Loucy (cell line): ENCODE measurements around the gene MRPL28.

Experiments used
- H2AFZ ChIP-seq: fragments of 200-600 bp; sonication (generic); 2 replicates; pipeline ENCODE4 v1.6.0; 2016; ENCODE audit warnings: antibody characterized with exemption, mild to moderate bottlenecking, low read length, moderate library complexity
- H3F3A ChIP-seq: fragments of 200-600 bp; 2 replicates; pipeline ENCODE4 v1.6.0; 2016; ENCODE audit warnings: antibody characterized with exemption, low read depth, mild to moderate bottlenecking
- H3K27me3 ChIP-seq: fragments of 200-600 bp; sonication (generic); 2 replicates; pipeline ENCODE4 v1.6.1; 2014; ENCODE audit warnings: low read length, mild to moderate bottlenecking; ENCODE audit not compliant: insufficient read depth, poor library complexity, severe bottlenecking
- H3K36me3 ChIP-seq: fragments of 200-600 bp; sonication (generic); 2 replicates; pipeline ENCODE4 v1.6.1; 2016; ENCODE audit warnings: low read length; ENCODE audit not compliant: insufficient read depth
- H3K4me1 ChIP-seq: fragments of 200-600 bp; sonication (generic); 2 replicates; pipeline ENCODE4 v1.5.1; 2014; ENCODE audit warnings: low read length, mild to moderate bottlenecking; ENCODE audit not compliant: insufficient read depth, poor library complexity, severe bottlenecking
- H3K4me2 ChIP-seq: fragments of 200-600 bp; sonication (generic); 2 replicates; pipeline ENCODE4 v1.6.0; 2014; ENCODE audit warnings: antibody characterized with exemption, low read length, low read depth, mild to moderate bottlenecking; ENCODE audit not compliant: poor library complexity, severe bottlenecking
- H3K4me3 ChIP-seq: fragments of 200-600 bp; sonication (generic); 2 replicates; pipeline ENCODE4 v1.5.1; 2014; ENCODE audit warnings: low read length, mild to moderate bottlenecking, mixed read lengths; ENCODE audit not compliant: poor library complexity, severe bottlenecking
- H3K79me2 ChIP-seq: fragments of 200-600 bp; sonication (generic); 2 replicates; pipeline ENCODE4 v1.6.1; 2014; ENCODE audit warnings: low read length; ENCODE audit not compliant: insufficient read depth
- H3K9ac ChIP-seq: fragments of 200-600 bp; sonication (generic); 2 replicates; pipeline ENCODE4 v1.6.0; 2014; ENCODE audit warnings: mild to moderate bottlenecking, low read depth, low read length, moderate library complexity; ENCODE audit not compliant: poor library complexity, severe bottlenecking
- H3K9me2 ChIP-seq: fragments of 200-600 bp; sonication (generic); replicated peaks from 2 replicates; pipeline ENCODE4 v1.6.1; 2016; ENCODE audit warnings: low read depth, low read length, mixed read lengths
- H3K9me3 ChIP-seq: fragments of 200-600 bp; sonication (generic); 2 replicates; pipeline ENCODE4 v1.6.1; 2014; ENCODE audit warnings: mild to moderate bottlenecking, antibody characterized with exemption, low read length, low read depth; ENCODE audit not compliant: insufficient read depth
- H4K20me1 ChIP-seq: fragments of 200-600 bp; sonication (generic); 2 replicates; pipeline ENCODE4 v1.6.0; 2014; ENCODE audit warnings: antibody characterized with exemption, low read length, mild to moderate bottlenecking; ENCODE audit not compliant: insufficient read depth, poor library complexity, severe bottlenecking
- EZH2phosphoT487 ChIP-seq: fragments of 200-600 bp; IDR thresholded peaks from 2 replicates; pipeline ENCODE4 v1.6.1; 2018; ENCODE audit warnings: antibody characterized with exemption, mild to moderate bottlenecking, moderate library complexity, borderline replicate concordance
- TF ChIP-seq, protein P1 (sequence below): fragments of 200-600 bp; sonication (generic); conservative IDR thresholded peaks from 2 replicates; pipeline ENCODE4 v1.5.1; 2014; ENCODE audit warnings: mild to moderate bottlenecking, antibody characterized with exemption, low read length

MRPL28 gene

DNA sequence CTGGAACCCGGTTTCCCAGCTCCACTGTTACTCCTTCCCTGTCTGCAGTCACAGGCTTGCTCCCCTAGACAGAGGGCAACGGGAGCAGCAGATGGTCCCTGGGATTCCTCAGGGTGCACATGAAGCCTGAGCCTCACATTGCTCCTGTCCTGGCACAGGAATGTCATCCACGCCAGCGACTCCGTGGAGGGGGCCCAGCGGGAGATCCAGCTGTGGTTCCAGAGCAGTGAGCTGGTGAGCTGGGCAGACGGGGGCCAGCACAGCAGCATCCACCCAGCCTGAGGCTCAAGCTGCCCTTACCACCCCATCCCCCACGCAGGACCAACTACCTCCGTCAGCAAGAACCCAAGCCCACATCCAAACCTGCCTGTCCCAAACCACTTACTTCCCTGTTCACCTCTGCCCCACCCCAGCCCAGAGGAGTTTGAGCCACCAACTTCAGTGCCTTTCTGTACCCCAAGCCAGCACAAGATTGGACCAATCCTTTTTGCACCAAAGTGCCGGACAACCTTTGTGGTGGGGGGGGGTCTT is 29.8 kb upstream of the MRPL28 start:
- Histone ChIP-seq H2AFZ (no peak overlapping the region), H3K4me3 (no peak overlapping the region), H3K4me1 (peaks cover 4% of the 10 kb centered on the region), H3K9ac (no peak overlapping the region), H3K27me3 (no peaks in the 10 kb centered on the region), H3K4me2 (peak overlapping the region; percentile 54), H3F3A (0 out of 2 replicates have a peak, but pooled peaks cover 3% of the 10 kb centered on the region), H3K79me2 (no peaks in the 10 kb centered on the region), H3K9me2 (no peaks in the 10 kb centered on the region), H3K36me3 (no peaks in the 10 kb centered on the region), H4K20me1 (no peaks in the 10 kb centered on the region), H3K9me3 (no peaks in the 10 kb centered on the region)
- no peak for TF ChIP-seq EZH2phosphoT487
- TF ChIP-seq, protein P1, sequence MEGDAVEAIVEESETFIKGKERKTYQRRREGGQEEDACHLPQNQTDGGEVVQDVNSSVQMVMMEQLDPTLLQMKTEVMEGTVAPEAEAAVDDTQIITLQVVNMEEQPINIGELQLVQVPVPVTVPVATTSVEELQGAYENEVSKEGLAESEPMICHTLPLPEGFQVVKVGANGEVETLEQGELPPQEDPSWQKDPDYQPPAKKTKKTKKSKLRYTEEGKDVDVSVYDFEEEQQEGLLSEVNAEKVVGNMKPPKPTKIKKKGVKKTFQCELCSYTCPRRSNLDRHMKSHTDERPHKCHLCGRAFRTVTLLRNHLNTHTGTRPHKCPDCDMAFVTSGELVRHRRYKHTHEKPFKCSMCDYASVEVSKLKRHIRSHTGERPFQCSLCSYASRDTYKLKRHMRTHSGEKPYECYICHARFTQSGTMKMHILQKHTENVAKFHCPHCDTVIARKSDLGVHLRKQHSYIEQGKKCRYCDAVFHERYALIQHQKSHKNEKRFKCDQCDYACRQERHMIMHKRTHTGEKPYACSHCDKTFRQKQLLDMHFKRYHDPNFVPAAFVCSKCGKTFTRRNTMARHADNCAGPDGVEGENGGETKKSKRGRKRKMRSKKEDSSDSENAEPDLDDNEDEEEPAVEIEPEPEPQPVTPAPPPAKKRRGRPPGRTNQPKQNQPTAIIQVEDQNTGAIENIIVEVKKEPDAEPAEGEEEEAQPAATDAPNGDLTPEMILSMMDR: no peak

DNA sequence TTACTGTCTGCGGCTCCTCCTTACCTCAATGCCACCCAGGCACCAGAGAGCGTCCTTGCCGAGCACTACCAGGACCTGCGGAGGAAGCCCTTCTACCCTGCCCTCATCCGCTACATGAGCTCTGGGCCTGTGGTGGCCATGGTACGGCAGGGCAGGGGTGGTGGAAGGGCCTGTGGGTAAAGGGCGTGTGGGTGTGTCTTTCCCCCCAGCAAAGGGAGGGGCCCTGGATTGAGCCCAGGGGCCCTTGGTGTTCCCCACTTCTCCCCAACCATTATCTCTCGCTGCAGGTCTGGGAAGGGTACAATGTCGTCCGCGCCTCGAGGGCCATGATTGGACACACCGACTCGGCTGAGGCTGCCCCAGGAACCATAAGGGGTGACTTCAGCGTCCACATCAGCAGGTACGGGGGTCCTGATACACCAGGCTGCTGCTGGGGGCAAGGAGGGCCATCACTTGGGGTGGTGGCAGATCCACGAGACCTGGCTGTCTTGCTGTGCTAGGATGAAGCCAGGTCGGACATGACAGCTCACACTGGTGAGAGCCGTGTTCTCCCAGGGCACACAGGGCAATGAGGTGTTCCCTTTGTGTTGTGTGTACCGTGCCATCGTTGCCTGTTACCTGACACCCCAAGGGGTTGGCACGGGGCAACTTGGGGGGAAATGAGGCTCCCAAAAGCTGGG is 29.1 kb upstream of the MRPL28 start:
- H3K9me3 ChIP-seq: no peaks in the 10 kb centered on the region
- no peak overlapping the region for H2AFZ ChIP-seq
- no peak overlapping the region for H3K9ac ChIP-seq
- H3K4me2 ChIP-seq: no peak overlapping the region
- H3K9me2 ChIP-seq: no peaks in the 10 kb centered on the region
- no peak overlapping the region for H3K4me3 ChIP-seq
- H3K79me2 ChIP-seq: no peaks in the 10 kb centered on the region
- peaks cover 4% of the 10 kb centered on the region for H3K4me1 ChIP-seq
- H3K36me3 ChIP-seq: no peaks in the 10 kb centered on the region
- H3K27me3 ChIP-seq: no peaks in the 10 kb centered on the region
- 0 out of 2 replicates have a peak, but pooled peaks cover 3% of the 10 kb centered on the region for H3F3A ChIP-seq
- TF ChIP-seq, protein P1: no peak
- TF ChIP-seq EZH2phosphoT487: no peak
- H4K20me1 ChIP-seq: no peaks in the 10 kb centered on the region

DNA sequence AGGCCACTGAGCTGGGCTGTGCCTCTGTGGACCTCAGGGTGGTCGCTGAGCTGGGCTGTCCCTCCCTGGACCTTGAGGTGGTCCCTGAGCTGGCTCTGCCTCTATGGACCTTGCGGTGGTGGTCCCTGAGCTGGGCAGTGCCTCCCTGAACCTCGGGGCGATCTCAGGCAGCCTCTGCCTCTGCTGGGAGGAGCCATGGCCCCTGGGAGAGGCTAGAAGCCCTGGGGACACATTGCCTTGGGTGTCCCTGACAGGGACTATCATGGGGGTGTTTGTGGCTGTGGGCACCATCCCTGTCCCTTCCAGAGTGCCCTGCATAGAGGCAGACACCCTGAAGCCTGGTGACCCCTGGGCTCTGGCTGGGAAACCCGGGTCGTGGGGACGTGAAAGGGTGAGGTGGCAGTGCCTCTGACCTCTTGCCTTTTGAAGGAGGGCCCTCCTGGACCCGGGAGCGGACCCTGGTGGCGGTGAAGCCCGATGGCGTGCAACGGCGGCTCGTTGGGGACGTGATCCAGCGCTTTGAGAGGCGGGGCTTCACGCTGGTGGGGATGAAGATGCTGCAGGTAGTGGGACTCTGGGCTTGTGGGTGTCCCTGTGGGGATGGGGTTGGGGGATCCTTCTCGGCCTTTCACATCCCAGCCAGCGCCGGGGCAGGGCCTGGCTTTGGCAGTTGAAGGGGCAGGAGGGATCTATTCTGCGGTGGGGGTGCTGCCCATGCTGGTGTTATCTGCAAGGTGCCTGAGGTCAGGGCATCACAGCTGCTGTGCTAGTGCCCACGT is 28.4 kb upstream of the MRPL28 start:
- Histone ChIP-seq H3K79me2 (no peaks in the 10 kb centered on the region), H3K4me1 (peaks cover 4% of the 10 kb centered on the region)

More for the DNA sequence above, 28.4 kb upstream of the MRPL28 start:
- Histone ChIP-seq H3K9ac (no peak overlapping the region), H4K20me1 (no peaks in the 10 kb centered on the region), H3K4me3 (no peak overlapping the region), H3K36me3 (no peaks in the 10 kb centered on the region), H2AFZ (no peak overlapping the region), H3K9me2 (no peaks in the 10 kb centered on the region), H3K4me2 (no peak overlapping the region), H3K27me3 (no peaks in the 10 kb centered on the region), H3K9me3 (no peaks in the 10 kb centered on the region), H3F3A (0 out of 2 replicates have a peak, but pooled peaks cover 3% of the 10 kb centered on the region)
- TF ChIP-seq, protein P1: no peak
- no peak for TF ChIP-seq EZH2phosphoT487
